Superior temporal gyrus (tissue), 1 donor: Measurements from ENCODE around the gene PCGF1.

Experiments used
- DNase-seq: peaks from one replicate; pipeline ENCODE4 v3.0.0-alpha.2; 2016; ENCODE audit errors: extremely low spot score

The PCGF1 gene

DNA sequence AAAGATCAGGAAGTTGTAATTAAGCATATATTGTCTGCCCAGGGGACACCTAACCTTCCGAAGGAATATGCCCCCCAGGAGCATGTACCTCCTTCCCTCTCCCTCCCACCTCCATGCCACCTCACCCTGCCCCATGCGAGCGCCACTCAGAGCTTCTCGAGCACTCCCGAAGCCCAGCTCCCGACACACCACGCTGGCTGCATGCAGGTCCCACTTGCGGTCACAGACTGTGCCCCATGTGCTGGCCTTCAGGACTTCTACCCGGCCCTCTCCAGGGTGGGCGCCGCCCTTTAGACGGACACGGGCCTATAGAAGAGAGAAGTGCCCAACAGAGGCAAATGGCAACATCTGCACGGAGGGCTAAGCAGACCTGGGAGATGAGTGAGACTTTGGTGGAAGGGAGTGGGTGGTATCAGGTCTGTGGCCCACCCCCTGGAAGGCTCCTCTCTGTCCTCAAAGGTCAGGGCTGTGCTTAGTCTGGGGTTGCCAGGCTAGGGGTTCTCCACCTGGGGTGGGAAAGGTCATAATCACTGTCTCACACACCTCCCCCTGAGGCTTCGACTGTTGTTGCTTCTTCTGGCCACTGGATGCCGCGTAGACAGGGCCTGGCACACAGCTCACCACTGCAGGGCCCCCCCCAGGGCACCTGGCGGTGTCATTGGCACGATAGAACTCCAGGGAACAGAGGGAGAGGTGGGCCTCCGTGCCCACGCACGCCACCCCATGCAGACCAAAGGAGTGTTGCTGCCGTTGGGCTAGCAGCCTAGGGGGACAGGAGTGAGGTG lies 28.9 kb upstream of the PCGF1 start:
- DNase-seq = no peak

DNA sequence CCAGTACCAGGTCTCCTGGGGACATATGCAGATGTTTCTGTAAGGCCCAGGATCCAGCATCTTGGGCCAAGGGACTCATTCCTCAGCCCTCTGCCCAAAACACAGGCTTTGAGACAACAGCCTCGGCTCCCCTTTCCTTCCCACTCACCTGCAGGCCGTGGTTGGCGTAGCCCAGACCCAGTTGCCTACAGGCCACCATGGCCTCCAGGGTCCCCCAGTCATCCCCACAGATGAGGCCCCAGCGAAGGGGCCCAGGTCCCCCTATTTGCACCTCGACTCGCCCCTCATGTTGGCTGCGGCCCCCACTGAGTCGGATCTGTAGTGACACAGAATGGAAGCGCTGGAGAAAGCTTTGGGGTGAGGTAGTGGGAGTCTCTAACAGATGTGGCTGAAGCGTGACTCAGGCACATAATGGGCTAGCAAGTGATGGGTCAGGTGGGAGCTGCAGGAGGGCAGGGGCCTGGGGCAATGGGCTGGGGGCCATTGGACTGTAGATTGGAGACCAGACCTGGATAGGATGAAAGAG lies 28.0 kb upstream of the PCGF1 start:
- DNase-seq = no peak

DNA sequence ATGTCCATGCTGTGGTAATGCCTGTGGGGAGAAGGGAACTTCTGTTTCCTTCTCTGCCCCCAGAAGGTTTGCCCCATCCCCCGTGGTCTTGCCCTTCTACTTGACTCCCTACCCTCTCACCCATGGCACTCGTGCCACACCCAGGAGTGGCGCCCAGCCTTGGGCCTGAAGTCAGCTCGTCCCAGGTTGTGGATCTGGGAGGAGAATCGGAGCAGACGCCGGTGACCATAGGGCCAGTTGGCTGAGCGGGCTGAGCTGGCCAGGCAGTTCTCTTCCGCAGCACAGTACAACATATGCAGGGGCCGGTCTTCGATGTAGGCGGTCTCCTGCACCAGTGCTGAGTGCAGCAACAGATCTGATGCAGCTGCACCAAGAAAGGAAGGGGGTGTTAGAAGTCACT lies 26.9 kb upstream of the PCGF1 start:
- no peak for DNase-seq

DNA sequence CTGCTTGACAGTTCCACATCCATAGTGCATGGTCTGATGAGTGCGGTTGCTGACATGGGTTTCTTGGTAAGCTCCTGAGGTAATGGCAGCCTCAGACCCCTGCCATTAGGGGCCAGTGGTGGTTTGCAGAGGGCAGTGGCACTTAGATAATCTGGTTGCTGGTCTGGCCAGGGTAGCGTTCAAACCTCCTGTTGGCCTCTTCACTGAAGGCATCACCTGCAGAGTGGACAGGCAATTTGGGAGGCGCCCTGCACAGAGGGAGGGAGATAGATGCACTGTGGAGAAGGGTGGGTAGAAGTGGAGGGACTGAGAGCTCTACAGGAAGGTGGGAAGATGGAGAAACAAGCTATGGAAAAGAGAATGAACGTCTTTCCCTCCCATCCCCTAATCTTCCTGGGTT lies 26.0 kb upstream of the PCGF1 start:
- DNase-seq = no peak

DNA sequence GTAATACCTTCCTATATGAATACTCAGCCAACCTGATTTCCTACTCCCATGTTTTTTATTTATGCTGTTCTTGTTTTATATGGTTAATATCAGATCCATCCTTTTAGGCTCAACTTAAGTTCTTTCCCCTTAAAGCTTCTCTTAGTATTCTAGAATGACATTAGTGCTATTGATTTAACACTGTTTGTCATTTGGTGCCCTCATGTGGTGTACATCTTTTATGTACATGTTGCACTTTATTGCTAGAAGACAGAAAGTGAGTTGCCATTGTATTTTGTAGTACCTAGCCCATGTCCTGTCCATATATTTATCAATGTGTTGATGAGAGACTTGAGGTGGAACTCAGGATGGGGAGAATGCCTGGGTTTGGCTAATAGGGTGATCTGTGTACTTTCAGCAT lies 24.7 kb upstream of the PCGF1 start:
- DNase-seq = no peak

DNA sequence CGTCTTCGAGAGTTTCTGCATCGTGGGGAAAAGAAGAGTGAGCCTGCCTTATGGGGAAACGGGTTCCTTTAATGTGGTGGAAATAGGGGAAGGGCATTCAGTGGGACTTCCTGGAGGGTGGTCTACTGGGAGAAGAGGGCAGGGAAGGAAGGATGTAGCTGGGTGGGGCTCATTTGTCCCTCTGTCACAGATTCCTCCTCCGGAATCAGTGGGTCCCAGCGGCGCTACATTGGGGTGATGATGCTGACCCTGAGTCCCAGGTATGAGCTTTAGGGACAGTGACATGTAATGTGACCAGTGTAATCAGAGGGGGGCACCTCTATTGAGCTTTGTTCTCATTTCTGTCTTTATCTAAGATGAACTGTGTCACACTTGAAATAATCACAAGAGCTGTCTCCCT lies 24.2 kb upstream of the PCGF1 start:
- DNase-seq = no peak

DNA sequence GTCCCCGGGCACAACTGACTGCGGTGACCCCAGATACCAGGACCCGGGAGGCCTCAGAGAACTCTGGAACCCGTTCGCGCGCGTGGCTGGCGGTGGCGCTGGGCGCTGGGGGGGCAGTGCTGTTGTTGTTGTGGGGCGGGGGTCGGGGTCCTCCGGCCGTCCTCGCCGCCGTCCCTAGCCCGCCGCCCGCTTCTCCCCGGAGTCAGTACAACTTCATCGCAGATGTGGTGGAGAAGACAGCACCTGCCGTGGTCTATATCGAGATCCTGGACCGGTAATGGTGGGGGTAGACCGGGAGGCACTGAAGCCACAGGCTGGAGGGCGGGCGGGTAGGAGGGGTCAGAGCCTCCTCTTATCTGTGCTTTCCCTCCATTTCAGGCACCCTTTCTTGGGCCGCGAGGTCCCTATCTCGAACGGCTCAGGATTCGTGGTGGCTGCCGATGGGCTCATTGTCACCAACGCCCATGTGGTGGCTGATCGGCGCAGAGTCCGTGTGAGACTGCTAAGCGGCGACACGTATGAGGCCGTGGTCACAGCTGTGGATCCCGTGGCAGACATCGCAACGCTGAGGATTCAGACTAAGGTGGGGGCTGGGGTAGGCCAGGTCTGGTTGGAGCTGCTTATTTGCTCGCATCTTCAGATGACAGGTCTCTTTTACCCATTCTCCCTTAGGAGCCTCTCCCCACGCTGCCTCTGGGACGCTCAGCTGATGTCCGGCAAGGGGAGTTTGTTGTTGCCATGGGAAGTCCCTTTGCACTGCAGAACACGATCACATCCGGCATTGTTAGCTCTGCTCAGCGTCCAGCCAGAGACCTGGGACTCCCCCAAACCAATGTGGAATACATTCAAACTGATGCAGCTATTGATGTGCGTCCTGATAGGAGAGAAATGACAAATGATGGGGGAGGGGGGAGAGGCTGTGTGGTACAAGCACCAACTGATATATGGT lies 23.0 kb upstream of the PCGF1 start:
- no peak for DNase-seq

DNA sequence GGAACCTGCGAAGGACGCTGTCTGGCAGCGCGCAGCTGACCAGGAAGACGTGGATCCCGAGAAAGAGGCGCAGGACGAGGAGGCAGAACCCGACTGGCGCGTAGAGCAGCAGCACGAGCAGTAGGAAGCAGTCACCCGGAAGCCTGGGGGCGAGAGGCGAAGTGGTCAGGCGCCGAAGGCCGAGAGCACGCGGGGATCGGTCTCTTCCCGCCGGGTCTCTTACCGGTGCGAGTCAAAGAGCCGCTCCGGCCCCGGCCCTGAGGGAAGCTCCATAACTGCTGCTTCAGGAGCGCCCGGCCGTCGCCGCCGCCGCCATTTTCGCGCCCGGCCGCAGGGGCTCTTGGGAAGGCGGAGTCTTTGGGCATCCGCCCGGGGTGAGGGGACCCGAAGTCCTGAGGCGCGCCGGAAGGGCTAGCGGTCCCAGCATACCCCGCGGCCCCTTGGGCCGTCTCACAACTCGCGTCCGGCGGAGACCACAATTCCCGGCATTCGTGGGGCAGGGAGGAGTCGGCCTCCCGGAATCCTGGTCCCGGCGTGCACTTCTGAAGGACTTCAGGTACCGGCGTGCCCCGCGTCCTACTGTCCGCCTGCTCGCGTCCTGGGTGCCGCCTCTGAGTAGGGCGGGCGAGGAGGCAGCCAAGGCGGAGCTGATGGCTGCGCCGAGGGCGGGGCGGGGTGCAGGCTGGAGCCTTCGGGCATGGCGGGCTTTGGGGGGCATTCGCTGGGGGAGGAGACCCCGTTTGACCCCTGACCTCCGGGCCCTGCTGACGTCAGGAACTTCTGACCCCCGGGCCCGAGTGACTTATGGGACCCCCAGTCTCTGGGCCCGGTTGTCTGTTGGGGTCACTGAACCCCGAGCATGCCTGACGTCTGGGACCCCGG lies 22.1 kb upstream of the PCGF1 start, which contains the start of the genes AUP1 and HTRA2:
TSS of gene AUP1 (minus strand) at position 350 of the 882 bp plus-strand sequence. CDS start at position 273, 77 bp downstream.
TSS of gene HTRA2 (plus strand) at position 577 of the 882 bp plus-strand sequence. CDS start at position 651, 74 bp downstream.
- DNase-seq = peak; percentile 99

DNA sequence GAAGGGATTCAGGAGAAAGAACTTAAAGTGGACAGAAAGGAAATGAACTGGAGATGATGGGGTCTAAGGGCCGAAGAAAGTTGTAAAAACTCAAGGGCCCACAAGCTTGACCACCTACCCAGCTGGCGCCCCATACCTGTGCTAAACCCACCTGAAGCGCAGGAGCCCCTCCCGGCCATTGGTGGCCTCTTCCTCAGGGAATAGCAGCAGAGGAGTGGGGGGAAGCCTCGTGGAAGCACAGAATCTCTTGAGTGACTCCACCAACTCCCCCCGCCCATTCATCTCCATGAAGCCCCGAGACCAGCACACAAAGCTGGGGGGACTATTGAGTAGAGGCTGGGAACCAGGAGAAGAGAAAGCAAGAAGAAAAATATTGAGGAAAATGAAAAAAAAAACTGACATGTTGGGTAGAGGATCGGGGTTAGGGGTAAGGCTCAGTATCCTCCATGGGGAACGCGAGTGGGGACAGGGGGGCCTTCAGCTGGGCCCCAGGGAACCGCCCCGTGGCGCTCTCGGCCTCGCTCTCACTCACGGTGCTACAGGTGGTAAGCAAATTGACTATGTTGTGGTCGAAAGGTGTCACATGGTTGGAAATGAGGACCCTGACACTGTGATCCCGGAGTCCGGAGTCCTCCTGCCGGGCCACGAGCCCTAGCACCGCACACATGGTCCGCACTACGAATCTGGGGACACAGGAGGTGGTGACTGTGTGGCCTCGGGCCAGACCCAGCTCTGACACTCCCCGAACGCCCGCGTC lies 21.3 kb upstream of the PCGF1 start:
- no peak for DNase-seq

DNA sequence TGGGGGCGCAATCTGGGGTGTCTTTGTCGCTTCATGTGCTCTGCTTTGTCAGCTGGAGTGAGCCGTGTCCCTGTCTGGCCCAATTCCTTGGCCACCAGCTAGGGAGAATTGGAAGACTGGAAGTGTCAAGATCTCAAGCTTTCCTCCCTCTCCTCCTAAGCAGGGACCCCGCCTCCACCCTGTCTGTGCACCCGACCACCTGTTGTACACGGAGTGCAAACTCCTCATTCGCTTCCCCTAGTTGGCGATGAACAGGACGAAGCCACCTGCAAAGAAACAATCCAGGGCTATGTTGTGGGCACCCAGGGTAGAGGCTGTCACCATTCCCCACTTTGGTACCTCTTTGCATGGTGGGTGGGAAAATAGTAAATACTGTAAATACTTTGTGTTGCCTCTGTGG lies 20.2 kb upstream of the PCGF1 start:
- no peak for DNase-seq

DNA sequence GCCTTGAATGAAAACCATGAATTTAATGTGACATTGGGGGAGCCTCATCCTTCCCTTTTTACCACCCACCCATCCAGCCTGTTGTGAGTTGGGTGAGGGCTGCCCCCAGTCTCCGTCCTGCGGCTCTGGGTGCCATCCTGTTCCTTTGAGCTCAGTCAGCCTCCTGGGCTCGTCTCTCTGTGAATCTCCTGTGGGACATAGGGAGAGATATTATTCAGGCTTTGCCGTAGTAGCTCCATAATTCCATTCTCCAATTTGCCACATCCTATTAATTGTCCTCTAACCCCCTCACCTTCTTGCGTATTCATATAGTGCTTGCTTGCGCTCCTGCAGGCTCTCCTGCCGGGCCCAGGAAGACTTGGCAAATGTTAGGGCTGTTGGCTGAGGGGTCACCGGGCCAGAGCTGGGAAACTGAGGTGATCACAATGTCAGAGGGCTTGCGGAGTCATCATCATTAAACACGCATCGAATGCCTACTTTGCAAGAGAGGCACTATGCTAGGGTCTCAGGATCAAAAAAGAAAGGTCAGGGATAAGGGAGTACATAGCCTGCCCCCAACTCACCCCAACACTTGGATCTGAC lies 19.2 kb upstream of the PCGF1 start:
- no peak for DNase-seq

DNA sequence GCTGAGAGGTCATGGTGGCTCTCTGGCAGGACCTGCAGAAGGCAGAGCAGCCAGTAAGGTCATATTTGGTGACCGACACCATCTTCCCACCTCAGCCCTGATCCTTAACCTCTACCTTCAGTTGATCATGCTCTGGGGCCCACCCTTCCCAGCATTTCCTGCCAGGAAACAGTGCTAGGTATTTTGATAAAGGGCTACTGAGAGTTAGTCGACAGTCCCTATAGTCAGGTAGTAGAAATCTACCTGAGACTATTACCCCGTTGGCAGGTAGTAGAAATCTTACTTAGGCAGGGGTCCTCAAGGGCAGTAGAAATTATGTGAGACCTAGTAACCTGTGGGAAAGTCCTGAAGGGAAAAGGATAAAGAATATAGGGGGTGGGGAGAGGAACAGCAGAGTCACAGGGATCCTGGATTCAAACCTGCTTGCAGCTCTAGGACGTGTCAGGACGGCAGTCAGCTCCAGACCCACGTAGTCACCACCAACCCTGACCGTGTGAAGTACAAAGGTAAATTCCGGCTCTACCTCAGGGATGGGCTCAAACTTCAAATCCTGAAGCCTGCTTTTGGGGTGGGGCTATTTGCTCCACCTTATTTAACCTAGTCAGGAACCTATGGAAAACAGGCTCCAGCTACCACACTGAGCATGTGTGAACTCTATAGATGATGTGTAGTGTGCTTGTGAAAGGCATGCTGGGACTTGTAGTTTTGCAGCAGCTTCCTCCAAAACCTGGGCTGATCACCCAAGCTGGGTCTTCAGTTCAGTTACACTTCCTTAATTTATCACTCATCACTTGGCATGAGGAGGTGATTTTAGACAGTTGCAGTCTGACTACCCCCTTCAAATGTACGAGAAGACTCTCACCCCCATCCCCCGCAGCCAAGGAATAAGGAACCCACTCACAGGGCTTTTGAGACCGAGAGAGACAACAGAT lies 18.5 kb upstream of the PCGF1 start, which contains the start of gene DQX1:
TSS of gene DQX1 (minus strand) at position 515 of the 932 bp plus-strand sequence. CDS start at position 13, 502 bp downstream.
- DNase-seq = no peak

DNA sequence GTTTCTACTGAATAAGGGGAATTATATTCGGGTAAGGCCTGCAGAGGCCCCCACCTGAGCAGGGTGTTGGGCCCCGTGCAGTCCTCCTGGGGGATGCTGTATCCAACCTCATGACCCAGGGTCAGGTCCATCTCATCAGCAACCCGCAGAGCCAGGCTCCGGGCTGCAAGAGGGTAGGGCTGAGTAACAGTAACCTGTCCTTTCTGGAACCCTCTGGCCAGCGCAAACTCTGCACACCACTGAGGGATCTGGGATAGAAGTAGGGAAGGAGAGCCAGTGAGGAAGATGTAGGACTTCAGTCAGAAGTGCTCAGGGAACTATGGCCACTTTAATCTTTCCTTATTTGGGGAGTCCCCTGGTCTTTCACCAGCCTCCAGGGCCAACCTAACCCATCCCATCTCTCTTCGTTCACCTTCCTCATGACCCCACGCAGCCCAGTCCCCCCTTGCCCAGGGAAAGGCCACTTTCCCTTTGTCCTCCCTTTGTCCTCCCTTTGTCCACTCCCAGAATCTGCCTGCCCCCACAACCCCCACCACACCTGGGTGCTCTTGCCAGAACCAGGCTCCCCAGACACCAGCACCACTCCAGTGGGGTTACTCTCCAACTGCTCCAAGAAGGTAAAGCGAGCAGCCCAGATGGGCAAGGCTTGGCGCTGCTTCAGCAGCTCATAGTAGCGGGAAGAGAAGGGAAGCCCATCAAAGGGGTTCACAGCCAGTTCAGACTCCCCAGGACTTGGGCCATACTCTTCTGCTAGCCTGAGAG lies 17.6 kb upstream of the PCGF1 start:
- DNase-seq = no peak

DNA sequence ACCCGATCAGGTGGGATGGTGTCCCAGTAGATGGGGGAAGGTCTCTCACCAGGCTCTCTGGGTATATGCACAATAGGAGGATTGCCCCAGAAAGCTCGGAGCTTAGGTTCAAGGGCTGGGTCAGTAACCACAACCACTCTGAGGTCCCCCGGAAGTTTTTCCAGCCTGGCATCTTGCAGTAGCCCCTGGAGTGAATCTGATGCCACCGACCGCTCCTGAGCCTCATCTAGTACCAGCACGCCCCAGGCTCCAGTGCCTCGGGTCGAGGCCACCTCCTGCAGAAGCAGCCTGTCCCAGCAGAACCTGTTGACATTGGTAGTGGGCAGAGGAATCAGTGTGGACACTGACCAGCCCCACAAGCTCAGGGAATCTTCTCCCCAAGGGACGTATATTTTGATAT lies 16.5 kb upstream of the PCGF1 start:
- DNase-seq = no peak

DNA sequence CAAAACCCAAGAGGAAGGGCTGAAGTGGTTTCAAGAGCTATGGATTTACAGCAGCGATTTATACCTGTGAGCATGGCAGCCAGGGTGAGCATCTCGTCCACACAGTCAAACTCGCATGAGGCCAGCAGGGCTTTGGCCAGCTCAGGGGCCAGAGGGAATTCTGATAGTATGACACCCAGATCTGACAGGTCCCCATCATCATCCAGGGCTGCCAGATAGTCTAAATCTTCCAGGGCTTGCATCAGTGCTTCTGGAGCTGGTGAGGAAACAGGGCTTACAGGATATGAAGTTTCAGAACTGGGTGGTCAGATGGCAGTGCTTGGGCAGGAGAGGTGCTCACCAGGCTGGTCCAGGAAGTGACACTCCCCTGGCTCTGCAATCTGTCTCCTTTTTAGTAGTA lies 15.0 kb upstream of the PCGF1 start:
- no peak for DNase-seq

DNA sequence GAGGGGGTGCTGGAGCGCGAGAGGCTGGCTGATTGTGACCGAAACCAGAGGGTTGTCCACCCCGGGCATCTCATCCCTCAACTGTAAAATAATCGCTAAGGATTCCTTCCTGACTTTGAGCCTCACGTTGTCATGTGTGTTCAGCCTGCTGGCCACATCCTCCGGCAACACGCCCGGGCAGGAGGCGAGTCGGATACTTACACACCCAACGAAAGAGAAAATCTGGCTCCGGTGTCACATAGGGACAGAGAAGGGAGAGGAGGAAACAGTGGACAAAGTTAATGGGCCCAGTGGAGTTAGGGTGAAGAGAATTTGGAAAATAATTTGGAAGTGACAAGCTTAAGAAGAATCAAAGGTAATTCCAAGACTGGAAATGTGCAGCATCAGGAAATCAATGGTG lies 9.2 kb upstream of the PCGF1 start:
- DNase-seq = no peak

DNA sequence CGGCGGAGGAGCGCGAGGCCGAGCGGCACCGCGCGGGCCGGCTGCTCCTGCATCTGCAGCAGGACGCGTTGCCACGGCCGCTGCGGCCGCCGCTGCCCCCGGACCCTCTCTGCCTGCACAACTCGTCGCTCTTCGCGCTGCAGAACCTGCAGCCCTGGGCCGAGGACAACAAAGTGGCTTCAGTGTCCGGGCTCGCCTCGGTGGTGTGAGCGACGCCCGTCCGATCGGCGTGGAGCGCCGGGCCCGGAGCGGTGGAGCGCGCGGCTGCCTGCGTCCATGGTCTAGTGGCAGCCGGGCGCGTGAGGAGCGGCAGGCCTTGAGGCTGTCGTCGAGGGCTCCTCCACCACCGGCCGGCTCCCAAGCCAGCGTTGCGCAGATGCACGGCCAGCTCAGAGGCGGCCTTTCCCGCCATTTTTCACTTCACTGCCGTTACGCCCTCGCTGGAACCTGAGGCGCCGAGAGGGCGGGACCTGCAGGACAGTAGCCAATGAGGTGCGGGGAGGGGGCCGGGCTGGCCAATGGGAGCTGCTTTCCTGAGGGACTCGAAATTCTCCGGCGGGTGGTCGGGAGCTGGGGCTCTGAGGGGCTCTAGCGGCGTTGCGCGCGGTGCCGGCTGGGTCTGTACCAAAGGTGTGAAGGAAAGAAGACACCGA lies 8.6 kb upstream of the PCGF1 start:
- DNase-seq = no peak
